GM19351 (cell line): ENCODE measurements around the gene VAX1.

Source experiments
- ATAC-seq: cut with Tn5 transposase; IDR thresholded peaks from one replicate; pipeline ENCODE4 v1.9.1; 2021; ENCODE audit warnings: mild to moderate bottlenecking, moderate library complexity; ENCODE audit not compliant: unreplicated experiment

The VAX1 gene

DNA sequence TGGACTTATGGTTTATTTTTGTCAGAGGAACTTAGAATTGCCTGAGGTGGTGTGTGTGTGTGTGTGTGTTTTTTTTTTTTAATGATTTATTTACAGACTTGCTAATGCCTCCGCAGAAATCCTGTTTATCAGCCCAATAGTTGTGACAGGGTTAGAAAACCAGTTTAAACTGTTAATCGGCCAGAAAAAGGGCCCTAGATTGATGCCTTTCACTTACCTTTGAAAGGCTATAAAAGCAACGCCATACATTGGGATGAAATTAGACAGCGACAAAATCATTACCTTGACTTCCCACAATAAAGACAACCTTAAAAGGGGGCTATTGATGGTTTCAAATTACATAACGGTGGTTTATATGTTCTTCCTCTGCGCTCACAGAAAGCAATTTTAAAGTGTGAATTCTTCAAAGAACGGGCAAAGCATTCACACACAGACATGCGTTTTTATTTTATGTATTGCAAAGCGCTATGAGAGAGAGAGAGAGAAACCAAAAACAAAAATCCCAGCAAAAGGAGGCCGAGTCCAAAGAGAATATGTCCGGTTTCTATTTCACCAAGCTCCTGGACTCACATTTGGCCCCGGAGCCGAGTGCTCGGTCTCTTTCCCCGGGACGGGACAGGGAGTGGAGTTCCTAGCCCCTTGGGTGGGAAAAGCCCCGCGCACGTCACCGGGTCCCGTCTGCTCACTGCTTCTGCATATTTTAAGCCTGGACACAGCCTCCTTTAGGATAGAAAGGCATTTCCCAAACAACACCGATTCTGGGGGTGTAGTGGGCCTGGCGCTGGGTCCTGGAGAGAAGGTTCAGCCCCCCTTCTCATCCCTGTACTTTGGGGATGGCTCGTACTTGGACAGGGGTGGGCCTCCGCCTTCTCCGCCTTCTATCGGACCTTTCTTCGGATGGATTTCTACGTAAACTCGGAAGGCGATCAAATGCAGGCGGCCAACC, 26.8 kb upstream of the VAX1 start:
- no peak for ATAC-seq

DNA sequence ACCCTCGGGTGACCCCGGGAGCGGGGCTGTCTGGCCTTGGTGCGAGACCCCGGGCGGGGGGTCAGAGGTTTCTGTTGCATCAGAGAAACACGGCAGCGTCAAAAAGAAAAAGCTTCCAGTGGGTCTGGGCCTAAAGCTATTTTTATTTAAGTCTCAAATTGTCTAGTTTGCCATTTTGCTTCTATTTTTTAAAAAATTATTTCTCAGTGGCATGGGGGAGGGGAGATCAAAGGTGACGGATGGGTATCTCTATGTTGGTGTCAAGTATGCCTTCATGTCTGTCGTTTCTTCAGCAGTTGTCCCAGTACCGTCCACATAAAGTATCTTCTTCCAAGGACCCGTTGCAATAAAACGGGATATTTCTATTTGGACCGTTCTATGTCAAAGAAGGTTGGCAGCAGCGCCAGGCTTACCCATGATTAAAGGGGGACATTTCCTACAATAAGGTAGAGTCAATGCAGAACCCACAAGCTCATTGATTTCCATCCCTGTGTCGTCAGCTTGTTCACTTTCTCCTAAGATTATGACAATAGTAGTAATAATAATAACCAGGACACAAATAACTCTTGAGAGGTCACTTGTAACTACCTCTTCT, 26.0 kb upstream of the VAX1 start:
- ATAC-seq, result no peak

DNA sequence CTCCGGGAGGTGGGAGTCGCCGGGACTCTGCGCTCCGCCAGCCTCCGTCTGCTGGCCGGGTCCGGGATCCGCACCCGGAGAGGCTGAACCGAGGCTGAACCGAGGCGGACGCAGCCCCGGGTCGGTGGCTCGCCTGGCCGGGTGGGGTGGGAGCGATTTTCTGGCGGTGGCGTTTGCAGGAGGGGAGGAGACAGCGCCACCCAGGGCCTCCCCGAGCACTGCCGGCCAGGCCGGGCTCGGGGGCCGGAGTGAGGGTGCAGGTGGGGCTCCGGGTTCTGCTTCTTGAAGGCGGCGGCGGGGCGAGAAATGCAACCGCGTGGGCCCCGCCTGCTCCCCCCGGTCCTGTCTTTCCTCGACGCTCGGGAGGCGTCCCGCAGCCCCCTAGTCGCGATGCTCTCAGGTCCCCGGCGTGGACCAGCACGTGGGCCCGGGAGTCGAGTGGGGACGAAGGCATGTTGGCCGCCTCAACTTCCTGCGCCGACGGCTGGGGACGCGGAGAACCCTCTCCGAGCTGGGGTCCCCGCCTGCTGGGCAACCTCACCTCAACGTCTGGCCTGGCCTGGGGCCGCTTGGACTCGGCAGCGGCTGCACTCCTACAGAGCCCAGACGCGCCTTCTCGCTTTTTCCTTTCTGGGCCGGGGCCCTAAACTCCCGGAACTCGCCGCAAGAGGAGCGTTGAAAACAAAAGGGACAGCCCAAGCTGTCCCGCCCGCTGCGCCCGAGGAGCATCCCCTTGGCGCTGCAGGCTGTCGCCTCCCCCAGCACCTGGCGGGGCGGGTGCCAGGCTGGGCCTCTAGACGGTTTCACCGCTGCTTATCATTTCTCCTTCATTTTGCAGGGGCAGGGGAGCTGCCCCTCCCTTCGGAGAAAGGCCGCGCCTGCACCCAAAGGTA, 25.2 kb upstream of the VAX1 start:
- ATAC-seq, result no peak

DNA sequence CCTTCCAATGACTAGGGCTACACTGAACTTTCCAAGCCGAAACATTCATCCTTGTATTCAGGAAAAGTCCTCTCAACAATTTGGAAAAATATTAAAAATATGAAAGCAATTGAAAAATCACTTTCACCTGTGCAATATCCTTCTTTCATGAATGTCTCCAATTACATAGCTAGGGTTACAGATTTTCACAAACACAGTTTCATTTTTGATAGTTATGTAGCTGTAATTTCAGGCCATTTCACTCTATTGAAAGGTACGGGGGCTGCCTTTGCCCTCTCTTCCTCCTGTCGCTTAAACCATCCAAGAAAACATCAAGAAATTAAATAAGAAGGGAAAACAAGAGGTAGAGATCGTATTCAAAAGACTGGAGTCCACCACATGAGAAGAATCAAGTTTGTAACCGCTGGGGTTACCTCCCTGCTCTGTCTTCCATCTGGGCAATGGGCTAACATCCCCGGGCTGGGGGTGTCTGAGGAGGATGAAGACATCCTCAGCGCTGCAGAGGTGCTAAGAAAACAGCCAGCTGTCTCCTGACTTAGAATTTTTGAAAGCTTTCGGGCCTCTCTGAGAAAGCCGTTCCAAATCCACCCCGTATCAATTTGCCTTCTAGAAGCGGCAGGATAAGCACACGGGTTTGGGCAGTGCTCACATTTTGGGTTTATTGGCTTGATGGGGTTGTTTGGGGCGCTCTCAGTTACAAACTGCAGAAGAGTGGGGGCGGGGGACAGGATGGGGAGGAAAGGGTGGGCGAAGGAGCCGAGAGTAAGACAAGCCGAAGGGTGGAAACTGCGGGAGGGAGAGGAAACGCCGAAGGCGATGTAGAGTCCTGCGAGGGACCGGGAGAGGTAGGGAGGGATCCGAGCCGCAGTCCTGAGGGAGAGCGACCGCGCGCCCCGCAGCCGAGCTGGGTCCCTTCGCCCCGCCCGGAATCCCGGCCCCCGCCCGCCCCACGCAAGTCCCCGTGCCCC, 24.3 kb upstream of the VAX1 start:
- ATAC-seq, result no peak

DNA sequence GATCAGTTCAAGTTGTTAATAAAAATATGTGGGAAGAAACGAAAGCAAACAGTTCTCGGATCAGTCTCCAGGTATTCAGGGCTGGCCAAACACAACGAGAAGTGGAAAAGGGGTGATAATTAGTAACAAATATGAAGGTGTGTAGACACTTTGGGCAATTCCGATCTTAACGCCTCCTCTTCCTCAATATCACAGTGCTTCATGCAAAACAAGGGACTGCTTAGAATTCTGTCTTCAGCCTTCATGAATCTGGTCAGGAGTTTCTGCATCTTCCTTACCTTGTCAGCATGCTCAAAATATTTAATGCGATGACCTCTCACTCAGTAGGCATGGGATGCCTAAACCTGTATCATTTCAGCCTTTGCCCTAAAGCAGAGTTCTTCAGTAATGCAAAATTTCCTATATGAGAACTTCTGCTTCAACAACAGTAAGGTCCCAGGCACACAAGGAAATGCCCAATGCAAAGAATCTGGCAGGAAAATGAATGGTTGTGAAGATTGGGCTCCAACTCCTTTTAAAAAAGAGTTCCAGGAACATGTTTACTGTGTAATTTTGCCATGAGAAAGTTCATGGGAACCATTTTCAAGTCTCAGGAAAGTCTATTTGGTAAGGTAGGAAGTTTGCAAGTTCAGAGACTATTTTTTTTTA, 23.4 kb upstream of the VAX1 start:
- ATAC-seq, result no peak

DNA sequence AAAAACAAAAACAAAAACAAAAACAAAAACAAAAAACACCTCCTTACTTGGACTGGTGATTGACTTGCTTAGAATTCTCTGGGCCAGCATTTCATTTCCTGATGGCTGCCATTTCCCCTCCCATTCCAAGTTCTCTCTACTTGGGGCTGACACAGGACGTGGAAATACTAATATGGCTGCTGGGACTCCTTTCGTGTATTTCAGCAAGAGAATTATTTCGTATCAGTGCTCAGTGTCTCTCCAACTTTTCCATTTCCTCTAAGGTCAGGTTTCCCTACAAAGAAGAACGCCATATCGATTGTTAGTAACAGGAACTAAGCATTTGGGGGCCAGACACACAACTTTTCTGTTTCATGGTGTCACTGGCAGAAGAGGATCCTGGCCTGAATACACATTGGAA, 22.5 kb upstream of the VAX1 start:
- ATAC-seq, result no peak

DNA sequence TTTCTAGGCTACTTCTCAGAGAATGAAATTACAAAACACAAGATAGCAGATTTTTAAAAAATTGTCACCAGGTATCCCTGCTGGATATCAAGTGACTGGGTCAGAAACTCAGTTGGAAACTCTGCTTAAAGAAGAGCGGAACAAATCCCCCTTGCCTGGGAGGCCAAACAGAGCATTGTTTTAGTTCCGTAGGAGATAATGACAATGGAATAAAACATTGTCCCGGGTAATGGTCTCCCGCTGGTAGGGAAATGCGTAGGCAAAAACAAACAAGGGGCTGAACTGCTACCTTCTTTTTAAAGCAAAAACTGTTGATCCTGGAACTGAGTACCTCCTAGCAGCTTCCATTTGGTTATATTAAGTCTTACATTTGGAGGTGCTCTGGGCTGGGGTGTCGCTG, 21.3 kb upstream of the VAX1 start:
- ATAC-seq, result no peak

DNA sequence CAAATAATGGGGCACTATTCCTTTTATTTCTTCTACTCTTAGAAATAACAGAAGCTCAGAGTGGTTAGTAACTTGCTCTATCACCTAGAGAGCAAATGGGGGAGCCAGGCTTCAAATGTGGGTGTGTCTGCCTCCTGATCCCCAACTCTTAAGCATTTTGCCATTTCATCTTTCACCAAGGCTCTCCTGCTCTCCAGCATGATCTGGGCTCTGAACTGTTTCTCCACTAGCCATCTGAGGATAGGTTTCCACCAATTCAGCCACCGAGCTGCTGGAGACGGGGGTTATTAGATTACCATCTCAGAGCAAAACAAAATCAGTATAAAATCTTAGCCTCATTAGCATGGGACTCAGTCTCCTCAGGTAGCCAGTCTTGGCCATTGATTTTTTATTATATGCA, 20.2 kb upstream of the VAX1 start:
- ATAC-seq, result no peak

DNA sequence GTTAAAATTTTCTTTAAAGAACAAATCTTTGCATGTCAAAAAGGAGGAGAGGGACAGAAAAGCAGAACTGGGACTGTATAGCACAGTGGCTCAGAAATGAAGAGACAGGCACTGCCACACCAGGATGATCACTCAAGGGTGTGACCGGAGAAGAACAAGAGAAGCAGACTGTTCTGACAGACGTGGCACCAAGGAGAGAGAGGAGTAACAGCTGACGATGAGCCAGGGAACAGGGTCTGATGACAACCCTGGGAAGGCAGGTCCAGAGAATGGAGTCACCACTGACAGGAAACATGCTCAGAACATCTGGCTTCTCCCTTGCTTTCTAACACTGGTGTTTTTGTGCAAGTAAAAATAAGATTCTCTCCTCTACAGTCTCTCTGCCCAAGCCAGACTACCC, 14.6 kb upstream of the VAX1 start:
- no peak for ATAC-seq

DNA sequence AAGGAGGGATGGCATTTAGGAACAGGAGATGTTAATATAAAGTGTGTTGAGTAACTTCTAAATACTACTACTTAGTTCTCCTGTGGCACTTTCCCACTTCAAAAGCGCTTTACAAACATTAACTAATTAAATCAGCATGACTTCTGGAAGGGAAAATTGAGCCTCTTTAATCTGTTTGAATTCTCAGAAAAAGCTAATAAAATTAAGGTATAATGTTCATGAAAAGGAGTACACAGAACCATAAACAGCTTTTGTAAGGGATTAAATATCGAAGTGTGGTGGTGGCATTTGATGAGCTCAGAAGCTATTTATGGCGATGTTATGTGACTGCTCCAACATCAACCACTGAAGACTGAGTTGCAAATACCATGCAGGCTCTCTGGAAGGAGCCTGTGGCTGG, 10.2 kb upstream of the VAX1 start:
- no peak for ATAC-seq

DNA sequence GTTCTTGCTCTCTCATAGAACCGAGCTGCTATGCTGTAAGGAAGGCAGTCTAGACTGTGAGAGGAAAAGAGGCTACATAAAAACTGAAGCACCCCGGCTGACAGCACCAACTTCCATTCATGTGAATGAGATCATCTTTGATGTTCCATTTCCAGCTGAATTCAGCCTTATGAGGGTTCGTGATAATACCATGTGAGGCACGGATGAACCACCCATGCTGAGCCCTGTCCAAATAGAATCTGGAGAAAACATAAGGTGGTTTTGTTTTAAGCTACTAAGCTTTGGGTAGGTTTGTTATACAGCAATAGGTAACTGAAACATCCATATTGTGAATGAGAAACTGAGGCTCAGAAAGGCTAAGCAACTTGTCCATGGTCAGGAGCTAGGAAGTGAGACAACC, 6.9 kb upstream of the VAX1 start:
- no peak for ATAC-seq

DNA sequence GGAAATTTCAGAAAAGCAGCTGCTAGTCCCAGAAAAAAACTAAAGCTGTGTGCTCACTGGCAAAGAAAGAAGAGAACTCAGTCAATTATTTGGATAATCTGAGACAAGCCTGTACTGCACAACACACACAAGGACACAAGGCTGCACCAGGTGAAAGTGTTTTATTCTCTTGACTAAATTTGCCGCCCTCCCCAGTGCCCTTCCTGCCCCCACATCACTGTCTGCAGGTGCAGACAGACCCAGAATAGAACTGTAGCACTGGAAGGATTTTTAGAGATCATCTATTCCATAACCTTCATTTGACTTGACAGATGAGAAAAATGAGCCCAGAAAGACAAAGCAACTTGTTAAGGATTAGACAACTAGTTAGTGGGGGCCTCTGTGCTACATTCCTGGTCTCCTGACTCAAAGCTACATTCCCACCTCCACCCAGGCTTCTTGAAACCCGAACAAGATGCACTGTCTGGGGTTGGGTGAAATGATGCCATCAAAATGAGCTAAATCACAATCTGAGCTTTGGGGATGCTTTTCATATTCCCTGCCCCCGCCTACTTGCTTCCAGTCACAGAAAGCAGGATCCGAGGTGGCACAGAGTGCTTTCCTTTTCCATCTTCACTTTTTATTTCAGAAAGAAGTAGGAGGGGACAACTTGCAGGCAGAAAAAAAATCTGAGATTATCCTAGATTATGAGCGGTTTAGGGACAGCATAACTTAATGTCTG, 5.2 kb upstream of the VAX1 start:
- ATAC-seq, result no peak

DNA sequence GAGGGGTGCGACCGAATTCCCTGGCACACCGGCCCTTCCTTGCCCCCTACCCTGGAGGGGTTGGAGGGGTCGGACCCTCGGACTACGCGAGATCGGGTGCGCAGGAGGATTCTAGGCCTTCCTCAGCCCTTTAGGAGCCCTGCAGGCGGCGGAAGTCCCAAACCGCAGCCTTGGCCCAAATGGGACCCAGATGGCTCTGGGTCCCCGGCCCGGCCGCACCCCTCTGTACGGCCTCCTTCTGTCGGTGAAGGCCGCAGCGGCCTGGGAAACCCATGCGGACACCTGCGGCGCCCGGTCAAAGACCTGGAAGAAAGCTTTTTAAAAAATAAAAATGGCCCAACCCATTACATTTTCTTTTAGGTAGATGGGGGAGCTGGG, 2.4 kb upstream of the VAX1 start:
- no peak for ATAC-seq

DNA sequence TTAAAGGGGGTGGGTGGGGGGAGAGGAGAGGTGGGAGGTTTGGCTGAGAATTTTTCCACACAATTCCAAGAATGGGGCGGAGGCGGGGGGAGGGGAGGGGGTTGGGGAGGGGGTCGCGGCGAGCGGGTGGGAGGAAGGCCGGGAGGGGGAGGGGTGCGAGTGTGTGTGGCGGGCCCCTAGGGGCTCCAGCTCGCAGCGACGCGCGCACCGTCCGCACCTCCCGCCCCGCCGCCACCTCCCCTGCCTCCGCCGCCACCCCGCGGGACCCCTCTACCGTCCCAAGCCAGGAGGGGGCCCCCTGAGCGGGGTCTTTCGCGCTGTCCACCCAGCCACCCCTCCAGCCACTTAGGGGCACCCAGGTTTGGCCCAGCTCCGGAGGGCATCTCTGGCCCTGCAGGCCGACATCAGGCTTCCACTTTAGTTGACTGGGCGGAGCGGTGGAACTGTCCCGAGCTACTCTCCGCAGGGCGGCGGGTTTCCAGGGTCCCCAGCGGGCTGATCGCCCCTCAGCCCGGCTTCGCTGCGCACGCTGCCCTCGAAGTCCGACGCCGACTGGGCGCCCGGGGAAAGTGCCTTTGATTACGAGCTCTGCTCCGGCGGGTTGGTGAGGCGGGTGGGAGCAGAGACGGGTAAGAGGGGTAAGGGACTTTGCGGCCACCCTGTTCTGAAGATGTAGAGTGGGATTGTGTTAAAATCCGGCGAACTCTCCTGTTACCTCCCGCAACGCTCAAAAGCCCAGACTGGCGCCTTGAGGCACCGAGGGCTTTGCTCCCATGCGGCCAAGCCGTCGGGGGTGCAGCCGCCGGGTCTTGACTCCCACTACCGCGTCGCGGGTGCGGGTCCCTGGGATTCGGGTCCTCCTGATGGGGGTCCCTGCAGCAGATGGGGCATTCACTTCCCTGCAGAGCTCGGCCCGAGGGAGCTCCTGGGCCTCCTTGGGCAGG, 1.8 kb upstream of the VAX1 start:
- no peak for ATAC-seq

DNA sequence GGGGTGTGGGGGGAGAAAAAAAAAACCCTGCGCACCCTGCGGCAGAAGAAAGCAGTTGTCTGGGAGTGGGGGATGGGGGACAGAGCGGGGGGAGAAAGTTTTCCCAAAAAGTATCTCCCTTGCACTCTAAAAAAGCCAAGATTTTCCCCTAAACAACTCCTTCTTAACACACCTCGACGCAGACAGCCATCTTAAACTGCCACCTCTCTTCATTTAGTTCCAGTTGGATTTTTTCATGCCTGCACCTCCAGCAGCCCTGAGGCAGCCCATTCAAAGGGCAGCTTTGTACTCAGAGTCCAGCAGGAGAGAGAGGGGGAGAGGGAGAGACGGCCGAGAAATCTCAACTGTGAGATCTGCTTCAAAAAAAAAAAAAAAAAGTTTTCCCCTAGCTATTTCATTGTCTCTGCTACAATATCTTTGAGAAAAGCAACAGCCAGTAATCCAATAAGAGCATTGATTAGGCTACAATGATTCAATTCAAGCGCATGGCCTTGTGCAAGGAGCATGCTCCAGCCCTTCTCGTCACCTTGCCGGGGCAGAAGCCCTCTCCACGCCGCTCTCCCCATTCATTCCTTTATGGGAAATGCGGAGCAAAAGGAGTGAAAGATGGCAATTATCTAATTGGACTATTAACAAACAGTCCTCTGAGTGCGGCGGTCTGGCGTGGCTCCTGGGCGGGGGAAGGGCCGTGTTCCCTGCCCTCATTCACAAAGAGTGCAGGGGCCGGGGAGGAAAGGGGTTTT, 939 bp upstream of the VAX1 start:
- ATAC-seq, result no peak

DNA sequence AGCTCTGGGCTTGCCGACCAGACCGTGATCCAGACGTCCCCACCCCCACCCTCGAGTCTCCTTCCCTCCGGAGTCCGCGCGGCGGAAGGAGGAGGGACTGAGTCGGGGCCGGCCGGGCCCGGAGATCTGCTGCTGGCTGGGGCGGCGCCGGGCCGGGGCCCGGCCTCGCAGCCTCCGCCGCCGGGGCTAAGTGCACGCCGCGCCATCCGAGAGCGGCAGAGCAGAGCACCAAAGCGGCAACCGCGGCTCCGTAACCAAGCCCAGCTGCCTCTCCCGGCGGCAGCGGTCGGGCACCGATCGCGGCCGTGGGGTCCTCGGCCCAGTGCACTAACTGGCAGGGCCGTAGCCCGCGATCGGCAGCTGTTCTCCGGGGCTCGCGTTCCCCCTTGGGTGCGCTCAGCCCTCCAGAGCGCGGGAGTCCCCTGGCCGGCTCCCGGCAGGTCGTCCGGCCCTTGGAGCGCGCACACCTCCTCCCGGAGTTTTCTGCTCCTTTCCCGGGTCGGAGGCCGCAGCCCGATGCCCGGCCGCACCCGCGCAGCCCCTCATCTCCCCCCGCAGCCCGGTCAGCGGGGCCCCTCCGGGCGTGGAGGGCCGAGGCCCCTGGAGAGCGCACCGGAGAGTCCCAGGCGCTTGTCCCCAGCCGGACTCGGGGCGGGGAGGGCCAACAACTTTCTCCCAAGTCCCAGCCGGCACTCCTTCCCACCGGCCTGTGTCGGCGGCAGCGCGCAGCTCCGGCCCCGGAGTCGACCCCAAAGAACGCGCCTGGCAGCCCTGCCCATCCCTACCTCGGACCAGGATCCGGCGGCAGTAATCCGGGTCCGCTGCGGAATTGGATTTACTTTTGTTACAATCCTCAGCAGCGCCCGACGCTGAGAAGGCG, 799 bp downstream of the VAX1 start:
- no peak for ATAC-seq
